ENCODE data around the gene ENPP7. TPM values are rescaled to one million over a fixed set of nuclear protein-coding genes. Genes with fewer than 3 reads are reported as not detected.

The ENPP7 gene
- total RNA-seq, 1 donor from 2014 or later: not detected

- H3K36me3 Mint-ChIP-seq (ENCODE audit: low read depth): no peaks in the 10 kb centered on the region
- DNase-seq (ENCODE audit: low read depth, low spot score): no peak
- H3K4me3 Mint-ChIP-seq: no peak overlapping the region
Observed at GRCh38 chr17:79713391-79713790, 17.4 kb upstream of the ENPP7 start.

GRCh38 chr17:79714176-79715097, 16.3 kb upstream of the ENPP7 start:
- Mint-ChIP-seq H3K27ac (ENCODE audit: unreplicated experiment) (no peak overlapping the region), H3K27me3 (ENCODE audit: low read depth) (no peaks in the 10 kb centered on the region), H3K9me3 (no peaks in the 10 kb centered on the region), H3K4me1 (no peaks in the 10 kb centered on the region), H3K36me3 (ENCODE audit: low read depth) (no peaks in the 10 kb centered on the region), H3K4me3 (no peak overlapping the region)
- DNase-seq (ENCODE audit: low read depth, low spot score): no peak
- no peak for TF ChIP-seq CTCF (conservative IDR thresholded peaks at IDR 0.05)

More at GRCh38 chr17:79713391-79713790, 17.4 kb upstream of the ENPP7 start:
- H3K27me3 Mint-ChIP-seq (ENCODE audit: low read depth): no peaks in the 10 kb centered on the region
- H3K27ac Mint-ChIP-seq (ENCODE audit: unreplicated experiment): no peak overlapping the region
- no peaks in the 10 kb centered on the region for H3K4me1 Mint-ChIP-seq
- no peak for TF ChIP-seq CTCF (conservative IDR thresholded peaks at IDR 0.05)
- H3K9me3 Mint-ChIP-seq: no peaks in the 10 kb centered on the region

GRCh38 chr17:79715098-79715942, 15.4 kb upstream of the ENPP7 start:
- DNase-seq (ENCODE audit: low read depth, low spot score): no peak
- H3K27ac Mint-ChIP-seq (ENCODE audit: unreplicated experiment): no peak overlapping the region
- no peaks in the 10 kb centered on the region for H3K4me1 Mint-ChIP-seq
- H3K36me3 Mint-ChIP-seq (ENCODE audit: low read depth): no peaks in the 10 kb centered on the region
- no peaks in the 10 kb centered on the region for H3K9me3 Mint-ChIP-seq
- TF ChIP-seq CTCF (conservative IDR thresholded peaks at IDR 0.05): no peak
- no peak overlapping the region for H3K4me3 Mint-ChIP-seq
- no peaks in the 10 kb centered on the region for H3K27me3 Mint-ChIP-seq (ENCODE audit: low read depth)

GRCh38 chr17:79715943-79716797, 14.6 kb upstream of the ENPP7 start:
- DNase-seq (ENCODE audit: low read depth, low spot score): no peak
- TF ChIP-seq CTCF (conservative IDR thresholded peaks at IDR 0.05): no peak
- no peak overlapping the region for H3K27ac Mint-ChIP-seq (ENCODE audit: unreplicated experiment)
- no peaks in the 10 kb centered on the region for H3K4me1 Mint-ChIP-seq
- no peak overlapping the region for H3K4me3 Mint-ChIP-seq
- no peaks in the 10 kb centered on the region for H3K9me3 Mint-ChIP-seq
- no peaks in the 10 kb centered on the region for H3K36me3 Mint-ChIP-seq (ENCODE audit: low read depth)
- H3K27me3 Mint-ChIP-seq (ENCODE audit: low read depth): no peaks in the 10 kb centered on the region
